Nephron (organoid): ENCODE data around the gene NDFIP1.

Source experiments
- H3K27ac Mint-ChIP-seq, 3 experiments: 2 replicates each; pipeline ENCODE4 v1.8.0; 2020; ENCODE audit warnings: mixed read lengths in 3 of 3, mild to moderate bottlenecking in 2 of 3, moderate library complexity in 1 of 3
- H3K27me3 Mint-ChIP-seq: 2 replicates; pipeline ENCODE4 v1.8.0; 2021; ENCODE audit warnings: low read depth, mild to moderate bottlenecking, moderate library complexity, mixed read lengths
- H3K36me3 Mint-ChIP-seq: 2 replicates; pipeline ENCODE4 v1.8.0; 2020; ENCODE audit warnings: low read depth, mixed read lengths
- H3K4me1 Mint-ChIP-seq: 2 replicates; pipeline ENCODE4 v1.8.0; 2020; ENCODE audit warnings: mixed read lengths
- H3K4me3 Mint-ChIP-seq, 3 experiments: 2 replicates each; pipeline ENCODE4 v1.8.0; 2020; ENCODE audit warnings: mild to moderate bottlenecking in 3 of 3, mixed read lengths in 3 of 3, moderate library complexity in 2 of 3
- H3K9me3 Mint-ChIP-seq: 2 replicates; pipeline ENCODE4 v1.8.0; 2020; ENCODE audit warnings: mixed read lengths
- TF ChIP-seq, protein P1 (sequence below), 3 experiments: fragments of 200-600 bp; sonication (generic); IDR thresholded peaks; one replicate each; pipeline ENCODE4 v1.5.0; 2021; ENCODE audit warnings: antibody characterized with exemption in 3 of 3; ENCODE audit not compliant: unreplicated experiment in 3 of 3

The NDFIP1 gene

DNA sequence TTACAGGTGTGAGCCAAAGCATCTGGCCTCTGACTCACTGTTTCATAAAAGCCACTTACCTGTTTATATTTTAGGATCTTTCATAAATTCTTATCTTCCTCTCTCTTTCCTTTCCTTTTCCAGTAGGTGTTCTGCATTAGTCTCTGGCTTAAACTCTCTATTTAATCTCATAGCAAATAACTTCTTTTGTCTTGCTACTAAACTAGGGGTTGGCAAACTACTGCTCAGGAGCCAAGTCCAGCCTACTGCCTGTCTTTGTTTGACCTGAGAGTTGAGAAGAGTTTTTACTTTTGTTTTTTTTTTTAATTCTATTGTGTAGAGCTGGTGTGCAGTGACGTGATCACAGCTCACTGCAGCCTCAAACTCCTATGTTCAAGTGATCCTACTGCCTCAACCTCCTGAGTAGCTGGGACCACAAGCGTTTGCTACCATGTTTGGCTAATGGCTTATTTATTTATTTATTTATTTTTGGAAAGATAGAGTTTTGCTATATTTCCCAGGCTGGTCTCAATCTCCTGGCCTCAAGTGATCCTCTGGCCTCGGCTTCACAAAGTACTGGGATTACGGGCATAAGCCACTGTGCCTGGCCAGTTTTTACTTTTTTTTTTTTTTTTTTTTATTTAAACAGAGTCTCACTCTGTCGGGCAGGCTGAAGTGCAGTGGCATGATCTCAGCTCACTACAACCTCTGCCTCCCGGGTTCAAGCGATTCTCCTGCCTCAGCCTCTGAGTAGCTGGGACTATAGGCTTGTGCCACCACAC is 5.4 kb upstream of the NDFIP1 start:
- peaks cover 31% of the 10 kb centered on the region for H3K4me1 Mint-ChIP-seq
- no peaks in the 10 kb centered on the region for H3K27me3 Mint-ChIP-seq
- no peaks in the 10 kb centered on the region for H3K9me3 Mint-ChIP-seq
- H3K27ac Mint-ChIP-seq, result no peak overlapping the region
- TF ChIP-seq, protein P1, sequence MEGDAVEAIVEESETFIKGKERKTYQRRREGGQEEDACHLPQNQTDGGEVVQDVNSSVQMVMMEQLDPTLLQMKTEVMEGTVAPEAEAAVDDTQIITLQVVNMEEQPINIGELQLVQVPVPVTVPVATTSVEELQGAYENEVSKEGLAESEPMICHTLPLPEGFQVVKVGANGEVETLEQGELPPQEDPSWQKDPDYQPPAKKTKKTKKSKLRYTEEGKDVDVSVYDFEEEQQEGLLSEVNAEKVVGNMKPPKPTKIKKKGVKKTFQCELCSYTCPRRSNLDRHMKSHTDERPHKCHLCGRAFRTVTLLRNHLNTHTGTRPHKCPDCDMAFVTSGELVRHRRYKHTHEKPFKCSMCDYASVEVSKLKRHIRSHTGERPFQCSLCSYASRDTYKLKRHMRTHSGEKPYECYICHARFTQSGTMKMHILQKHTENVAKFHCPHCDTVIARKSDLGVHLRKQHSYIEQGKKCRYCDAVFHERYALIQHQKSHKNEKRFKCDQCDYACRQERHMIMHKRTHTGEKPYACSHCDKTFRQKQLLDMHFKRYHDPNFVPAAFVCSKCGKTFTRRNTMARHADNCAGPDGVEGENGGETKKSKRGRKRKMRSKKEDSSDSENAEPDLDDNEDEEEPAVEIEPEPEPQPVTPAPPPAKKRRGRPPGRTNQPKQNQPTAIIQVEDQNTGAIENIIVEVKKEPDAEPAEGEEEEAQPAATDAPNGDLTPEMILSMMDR (IDR thresholded peaks at IDR 0.05; ENCODE audit: unreplicated experiment in 3 of 3), result no peak
- H3K36me3 Mint-ChIP-seq, result no peaks in the 10 kb centered on the region
- no peak overlapping the region for H3K4me3 Mint-ChIP-seq

DNA sequence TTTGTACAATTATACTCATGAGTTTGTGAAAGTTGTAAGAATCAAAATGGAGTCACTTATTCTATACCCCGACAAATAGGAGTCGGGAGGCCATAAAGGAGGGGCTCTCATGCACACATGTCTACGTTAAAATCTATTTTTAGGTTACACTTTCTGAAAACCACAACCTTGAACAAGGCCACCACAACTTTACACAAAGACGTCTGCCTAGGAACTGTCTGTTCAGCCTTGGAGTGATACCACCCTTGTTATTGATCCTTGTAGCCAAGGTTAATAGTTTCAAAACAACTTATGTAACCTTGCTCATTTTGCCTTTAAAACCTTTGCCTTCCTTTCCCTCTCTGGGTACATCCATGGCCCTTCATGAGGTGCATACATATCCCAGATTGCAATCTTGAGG is 4.1 kb upstream of the NDFIP1 start:
- H3K4me3 Mint-ChIP-seq, result no peak overlapping the region
- no peaks in the 10 kb centered on the region for H3K9me3 Mint-ChIP-seq
- H3K36me3 Mint-ChIP-seq, result no peaks in the 10 kb centered on the region
- TF ChIP-seq, protein P1 (IDR thresholded peaks at IDR 0.05; ENCODE audit: unreplicated experiment in 3 of 3), result no peak
- H3K4me1 Mint-ChIP-seq, result peaks cover 32% of the 10 kb centered on the region
- H3K27ac Mint-ChIP-seq, result no peak overlapping the region
- no peaks in the 10 kb centered on the region for H3K27me3 Mint-ChIP-seq

GRCh38 chr5:142106061-142106460 is 2.5 kb upstream of the NDFIP1 start:
- H3K4me1 Mint-ChIP-seq, result peaks cover 44% of the 10 kb centered on the region
- H3K36me3 Mint-ChIP-seq, result no peaks in the 10 kb centered on the region
- H3K27me3 Mint-ChIP-seq, result no peaks in the 10 kb centered on the region
- TF ChIP-seq, protein P1 (IDR thresholded peaks at IDR 0.05; ENCODE audit: unreplicated experiment in 3 of 3), result no peak
- peak overlapping the region; percentile 34 to 92 (median 92) for H3K27ac Mint-ChIP-seq
- H3K9me3 Mint-ChIP-seq, result no peaks in the 10 kb centered on the region
- peak overlapping the region in 1 of 3 experiments; percentile 48 for H3K4me3 Mint-ChIP-seq

DNA sequence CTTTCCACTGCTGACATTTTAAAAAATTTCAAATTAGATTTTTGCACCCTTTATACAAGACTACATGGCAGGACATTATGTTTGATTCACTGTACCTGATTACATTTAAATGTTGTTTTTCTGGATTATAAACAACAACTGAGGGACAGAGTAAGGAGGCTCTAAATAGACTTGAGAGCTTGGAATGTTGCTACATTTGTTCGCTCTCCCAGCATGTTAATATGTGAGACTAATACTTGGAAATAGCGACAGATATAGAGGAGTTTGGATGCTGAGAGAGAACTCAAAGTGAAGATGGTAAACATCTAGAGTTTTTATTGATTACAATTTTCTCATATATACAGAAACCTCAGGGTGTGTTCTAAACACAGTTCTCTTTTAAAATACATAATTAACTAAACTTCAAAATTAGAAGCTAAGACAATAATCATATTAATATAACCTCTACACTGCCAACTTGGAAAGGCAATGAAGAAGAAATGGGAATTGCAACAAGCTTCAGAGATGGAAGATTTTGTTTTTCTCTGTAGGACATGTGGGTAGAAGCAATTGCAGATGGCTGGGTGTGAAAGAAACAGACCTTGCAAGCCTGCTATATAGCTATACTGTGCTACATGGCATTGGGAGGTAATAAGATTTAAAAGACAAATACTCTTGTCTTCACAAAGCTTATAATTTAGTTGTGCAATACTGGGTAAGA is 1.4 kb upstream of the NDFIP1 start:
- Mint-ChIP-seq H3K36me3 (peaks cover 3% of the 10 kb centered on the region), H3K4me1 (peaks cover 49% of the 10 kb centered on the region), H3K27me3 (no peaks in the 10 kb centered on the region), H3K27ac (peak overlapping the region; percentile 19 to 97 (median 92)), H3K9me3 (no peaks in the 10 kb centered on the region), H3K4me3 (peak overlapping the region; percentile 82 to 90 (median 89))
- TF ChIP-seq, protein P1 (IDR thresholded peaks at IDR 0.05; ENCODE audit: unreplicated experiment in 3 of 3), result no peak

DNA sequence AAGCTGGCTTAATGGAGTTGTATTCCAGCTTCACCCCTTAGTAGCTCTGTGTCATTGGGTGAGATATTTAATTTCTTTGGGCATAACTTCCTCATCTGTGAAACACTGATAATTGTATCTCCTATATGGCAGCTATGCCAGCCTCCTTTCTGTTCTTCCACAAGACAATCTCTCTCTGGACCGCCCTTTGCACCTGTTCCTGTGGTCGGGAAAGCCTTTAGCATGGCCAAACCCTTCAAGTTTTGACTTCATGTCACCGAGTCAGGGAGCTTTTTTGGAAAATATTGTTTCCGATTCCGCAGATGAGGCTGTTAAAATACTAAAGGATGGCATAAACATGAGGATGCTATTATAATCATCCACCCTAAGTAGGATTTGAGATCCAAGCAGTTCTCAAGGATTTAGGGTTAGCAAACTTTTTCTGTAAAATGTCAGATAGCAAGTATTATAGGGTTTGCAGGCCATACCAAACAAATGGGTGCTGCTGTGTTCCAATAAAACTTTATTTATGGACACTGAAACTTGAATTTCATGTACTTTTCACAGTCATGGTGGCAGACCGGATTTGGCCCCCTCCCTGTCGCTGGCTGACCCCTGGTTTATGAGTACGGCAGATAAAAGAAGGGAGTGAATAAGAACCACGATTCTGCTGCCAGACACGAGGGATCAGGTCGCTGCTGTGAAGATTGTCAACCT is 695 bp upstream of the NDFIP1 start:
- no peaks in the 10 kb centered on the region for H3K27me3 Mint-ChIP-seq
- peaks cover 50% of the 10 kb centered on the region for H3K4me1 Mint-ChIP-seq
- peaks cover 6% of the 10 kb centered on the region for H3K36me3 Mint-ChIP-seq
- TF ChIP-seq, protein P1 (IDR thresholded peaks at IDR 0.05; ENCODE audit: unreplicated experiment in 3 of 3), result no peak
- no peaks in the 10 kb centered on the region for H3K9me3 Mint-ChIP-seq
- H3K27ac Mint-ChIP-seq, result peak overlapping the region; percentile 90 to 97 (median 92)
- peak overlapping the region; percentile 82 to 90 (median 89) for H3K4me3 Mint-ChIP-seq
